Neural cell (in vitro differentiated cells): ENCODE measurements around the gene CELSR2. TPM values are rescaled to one million over a fixed set of nuclear protein-coding genes. Genes with fewer than 3 reads are reported as not detected.

Experiments
- H2AFZ ChIP-seq: fragments of 200-600, 300-800 bp; sonication (generic), shearing (Covaris generic); 2 replicates; pipeline ENCODE4 v1.6.0; 2014; ENCODE audit warnings: low read depth, mild to moderate bottlenecking, antibody characterized with exemption, low read length, moderate library complexity
- H3F3A ChIP-seq: fragments of 200-600 bp; shearing (Covaris generic); 2 replicates; pipeline ENCODE4 v1.6.1; 2016; ENCODE audit warnings: mild to moderate bottlenecking, moderate library complexity, mixed read lengths, antibody characterized with exemption, low read length; ENCODE audit not compliant: insufficient read depth, poor library complexity, severe bottlenecking
- H3K27ac ChIP-seq: fragments of 200-600, 300-800 bp; sonication (generic), shearing (Covaris generic); 2 replicates; pipeline ENCODE4 v1.5.1; 2014; ENCODE audit warnings: mild to moderate bottlenecking, low read length, moderate library complexity
- H3K27me3 ChIP-seq: fragments of 300-800, 200-600 bp; sonication (generic), shearing (Covaris generic); 2 replicates; pipeline ENCODE4 v1.6.0; 2014; ENCODE audit warnings: mild to moderate bottlenecking, low read depth, low read length, moderate library complexity; ENCODE audit not compliant: insufficient read depth
- H3K36me3 ChIP-seq: fragments of 300-800, 200-600 bp; sonication (generic), shearing (Covaris generic); 2 replicates; pipeline ENCODE4 v1.5.1; 2014; ENCODE audit warnings: mild to moderate bottlenecking, antibody characterized with exemption, low read length, moderate library complexity; ENCODE audit not compliant: insufficient read depth
- H3K4me2 ChIP-seq: fragments of 300-800, 200-600 bp; sonication (generic), shearing (Covaris generic); 2 replicates; pipeline ENCODE4 v1.6.0; 2014; ENCODE audit warnings: mild to moderate bottlenecking, low read length
- H3K4me3 ChIP-seq: fragments of 300-800, 200-600 bp; sonication (generic), shearing (Covaris generic); 2 replicates; pipeline ENCODE4 v1.5.1; 2014; ENCODE audit warnings: mild to moderate bottlenecking, low read length, moderate library complexity
- H3K79me2 ChIP-seq: fragments of 200-600 bp; shearing (Covaris generic); replicated peaks from 2 replicates; pipeline ENCODE4 v1.6.0; 2014; ENCODE audit warnings: mild to moderate bottlenecking, low read length, moderate library complexity; ENCODE audit not compliant: insufficient read depth
- H3K9ac ChIP-seq: fragments of 300-800, 200-600 bp; sonication (generic), shearing (Covaris generic); 2 replicates; pipeline ENCODE4 v1.6.1; 2016; ENCODE audit warnings: mild to moderate bottlenecking, low read length, mixed read lengths
- H3K9me2 ChIP-seq: fragments of 200-600 bp; shearing (Covaris generic); 2 replicates; pipeline ENCODE4 v1.6.1; 2016; ENCODE audit warnings: mild to moderate bottlenecking, low read length, mixed read lengths; ENCODE audit not compliant: insufficient read depth
- H3K9me3 ChIP-seq: fragments of 200-600, 300-800 bp; sonication (generic), shearing (Covaris generic); 2 replicates; pipeline ENCODE4 v1.6.1; 2016; ENCODE audit warnings: mild to moderate bottlenecking, mixed run types, low read length, moderate library complexity, mixed read lengths
- H4K20me1 ChIP-seq: fragments of 200-600 bp; shearing (Covaris generic); 2 replicates; pipeline ENCODE4 v1.6.1; 2016; ENCODE audit warnings: mild to moderate bottlenecking, mixed run types; ENCODE audit not compliant: insufficient read depth
- CTCF ChIP-seq: fragments of 450-650 bp; IDR thresholded peaks from 2 replicates; pipeline ENCODE4 v1.5.1; 2014; ENCODE audit warnings: antibody characterized with exemption, mild to moderate bottlenecking, moderate library complexity; ENCODE audit not compliant: poor library complexity, severe bottlenecking
- EP300 ChIP-seq: fragments of 450-650 bp; conservative IDR thresholded peaks from 2 replicates; pipeline ENCODE4 v1.6.1; 2014; ENCODE audit warnings: antibody characterized with exemption, mild to moderate bottlenecking, moderate library complexity; ENCODE audit not compliant: poor library complexity, severe bottlenecking
- EZH2 ChIP-seq: fragments of 200-600, 300-800 bp; shearing (Covaris generic), sonication (generic); IDR thresholded peaks from 2 replicates; pipeline ENCODE4 v1.6.1; 2014; ENCODE audit warnings: antibody characterized with exemption, low read length, borderline replicate concordance, mild to moderate bottlenecking; ENCODE audit not compliant: insufficient read depth, poor library complexity, severe bottlenecking
- MXI1 ChIP-seq: fragments of 450-650 bp; conservative IDR thresholded peaks from 2 replicates; pipeline ENCODE4 v1.6.1; 2014; ENCODE audit warnings: antibody characterized with exemption, mild to moderate bottlenecking; ENCODE audit not compliant: poor library complexity, severe bottlenecking
- POLR2AphosphoS5 ChIP-seq: IDR thresholded peaks from 2 replicates; pipeline ENCODE4 v1.6.1; 2012
- RAD21 ChIP-seq: fragments of 450-650 bp; conservative IDR thresholded peaks from 2 replicates; pipeline ENCODE4 v1.6.1; 2014; ENCODE audit warnings: antibody characterized with exemption, mild to moderate bottlenecking, moderate library complexity
- REST ChIP-seq: IDR thresholded peaks from 2 replicates; pipeline ENCODE4 v1.6.1; 2012; ENCODE audit warnings: borderline replicate concordance
- SMC3 ChIP-seq: fragments of 450-650 bp; conservative IDR thresholded peaks from 2 replicates; pipeline ENCODE4 v1.6.1; 2014; ENCODE audit warnings: antibody characterized with exemption, mild to moderate bottlenecking, moderate library complexity; ENCODE audit not compliant: poor library complexity
- TAF1 ChIP-seq: IDR thresholded peaks from 2 replicates; pipeline ENCODE4 v1.6.1; 2012; ENCODE audit warnings: low read depth
- polyA plus RNA-seq: library from polyadenylated mRNA; depleted of rRNA; stranded (reverse); fragments of >200 nt; gene quantifications from 2 replicates; pipeline ENCODE4 v1.2.3, GENCODE V29; 2014

CELSR2 gene
- polyA plus RNA-seq, 1 donor from 2014 or later = 7.9 TPM

- H3F3A ChIP-seq = no peaks in the 10 kb centered on the region
- H3K4me2 ChIP-seq = no peak overlapping the region
- no peaks in the 10 kb centered on the region for H3K79me2 ChIP-seq
- no peaks in the 10 kb centered on the region for H3K36me3 ChIP-seq
- H2AFZ ChIP-seq = no peak overlapping the region
- no peak for TF ChIP-seq REST
- H3K9me3 ChIP-seq = no peaks in the 10 kb centered on the region
- H3K9ac ChIP-seq = no peak overlapping the region
- H4K20me1 ChIP-seq = no peaks in the 10 kb centered on the region
- no peak overlapping the region for H3K27ac ChIP-seq
- no peaks in the 10 kb centered on the region for H3K9me2 ChIP-seq
- H3K4me3 ChIP-seq = no peak overlapping the region
- no peaks in the 10 kb centered on the region for H3K27me3 ChIP-seq
Measured at GRCh38 chr1:109208394-109208793, 40.9 kb upstream of the CELSR2 start.

- Histone ChIP-seq H3K27me3 (no peaks in the 10 kb centered on the region), H3K79me2 (no peaks in the 10 kb centered on the region), H4K20me1 (no peaks in the 10 kb centered on the region), H3K4me2 (no peak overlapping the region), H3K36me3 (no peaks in the 10 kb centered on the region), H3K27ac (no peak overlapping the region), H3K4me3 (no peak overlapping the region), H3K9ac (no peak overlapping the region), H3F3A (no peaks in the 10 kb centered on the region), H3K9me2 (no peaks in the 10 kb centered on the region), H3K9me3 (no peaks in the 10 kb centered on the region), H2AFZ (no peak overlapping the region)
- no peak for TF ChIP-seq RAD21
Measured at GRCh38 chr1:109208836-109209463, 40.4 kb upstream of the CELSR2 start.

- H3K9ac ChIP-seq = no peak overlapping the region
- no peaks in the 10 kb centered on the region for H3F3A ChIP-seq
- H3K79me2 ChIP-seq = peaks cover 8% of the 10 kb centered on the region
- H3K36me3 ChIP-seq = no peaks in the 10 kb centered on the region
- no peak overlapping the region for H2AFZ ChIP-seq
- no peaks in the 10 kb centered on the region for H4K20me1 ChIP-seq
- no peaks in the 10 kb centered on the region for H3K9me3 ChIP-seq
- TF ChIP-seq SMC3 = no peak
- H3K4me3 ChIP-seq = no peak overlapping the region
- no peaks in the 10 kb centered on the region for H3K27me3 ChIP-seq
- H3K4me2 ChIP-seq = no peak overlapping the region
- no peaks in the 10 kb centered on the region for H3K9me2 ChIP-seq
- H3K27ac ChIP-seq = no peak overlapping the region
Measured at GRCh38 chr1:109210058-109210457, 39.3 kb upstream of the CELSR2 start.

- H3K9me3 ChIP-seq = no peaks in the 10 kb centered on the region
- H3K27me3 ChIP-seq = no peaks in the 10 kb centered on the region
- no peaks in the 10 kb centered on the region for H3K36me3 ChIP-seq
- H3K27ac ChIP-seq = peak overlapping the region; percentile 97
- H3K9ac ChIP-seq = peak overlapping the region; percentile 98
- no peaks in the 10 kb centered on the region for H3K9me2 ChIP-seq
- H2AFZ ChIP-seq = peak overlapping the region; percentile 94
- H3K79me2 ChIP-seq = peaks cover 33% of the 10 kb centered on the region
- no peaks in the 10 kb centered on the region for H3F3A ChIP-seq
- no peaks in the 10 kb centered on the region for H4K20me1 ChIP-seq
- TF ChIP-seq TAF1 (no peak), MXI1 (no peak), POLR2AphosphoS5 (no peak), EZH2 (no peak), CTCF (no peak), REST (no peak), RAD21 (no peak), SMC3 (no peak), EP300 (no peak)
- peak overlapping the region; percentile 94 for H3K4me3 ChIP-seq
- H3K4me2 ChIP-seq = no peak overlapping the region
Measured at GRCh38 chr1:109213345-109213823, 36.0 kb upstream of the CELSR2 start.
